Measurements from ENCODE around the gene DNLZ.

- TF ChIP-seq POLR2AphosphoS5 (IDR thresholded peaks at IDR 0.05) (no peak), CTCF (IDR thresholded peaks at IDR 0.05) (peak in 1 of 3 donors; percentile 31)
Observed at GRCh38 chr9:136345281-136346156, 18.0 kb downstream of the DNLZ start.
